Activated CD8-positive, alpha-beta T cell treated with anti-CD3 and anti-CD28 coated beads for 36 hours (primary cell): Measurements from ENCODE around the gene OTUB1. TPM values are rescaled to one million over a fixed set of nuclear protein-coding genes. Genes with fewer than 3 reads are reported as not detected.

Source experiments
- ATAC-seq: fragments of 200-7000 bp; cut with Tn5 transposase; one replicate; pipeline ENCODE4 v1.10.0; 2021; ENCODE audit warnings: mild to moderate bottlenecking, moderate library complexity
- CTCF ChIA-PET: fragments of 350-600 bp; sonication (Branson Sonifier 250); formaldehyde crosslinking; loops from one replicate; lab custom pipeline; 2021; ENCODE audit warnings: antibody characterized with exemption; lab: Charles Lee
- POLR2A ChIA-PET: fragments of 350-600 bp; sonication (Branson Sonifier 250); formaldehyde crosslinking; loops from one replicate; lab custom pipeline; 2021; ENCODE audit warnings: antibody characterized with exemption; lab: Charles Lee
- DNase-seq: peaks from one replicate; pipeline ENCODE4 v3.0.0-alpha.2; 2020
- H3K27ac Mint-ChIP-seq: one replicate; pipeline ENCODE4 v1.8.0; 2021; ENCODE audit warnings: mild to moderate bottlenecking, mixed read lengths
- H3K27me3 Mint-ChIP-seq: one replicate; pipeline ENCODE4 v1.8.0; 2021; ENCODE audit warnings: mixed read lengths
- H3K36me3 Mint-ChIP-seq: one replicate; pipeline ENCODE4 v1.8.0; 2021; ENCODE audit warnings: low read depth, mixed read lengths
- H3K4me1 Mint-ChIP-seq: one replicate; pipeline ENCODE4 v1.8.0; 2021; ENCODE audit warnings: low read depth, mixed read lengths
- H3K4me3 Mint-ChIP-seq: one replicate; pipeline ENCODE4 v1.8.0; 2021; ENCODE audit warnings: mild to moderate bottlenecking, moderate library complexity, mixed read lengths
- H3K9me3 Mint-ChIP-seq: one replicate; pipeline ENCODE4 v1.8.0; 2021; ENCODE audit warnings: mixed read lengths
- intact Hi-C: fragments of 100-400 bp; cut with micrococcal nuclease; formaldehyde crosslinking; loops from one replicate; pipeline ENCODE4 v1.10.0; 2022
- total RNA-seq, 2 experiments: library from RNA; stranded (reverse); gene quantifications; one replicate each; pipeline ENCODE4 v1.2.3, GENCODE V29; 2021
- TF ChIP-seq, protein P1 (sequence below): fragments of 200-600 bp; IDR thresholded peaks from one replicate; pipeline ENCODE4 v1.8.0; 2022; ENCODE audit warnings: antibody characterized with exemption, mild to moderate bottlenecking

The OTUB1 gene
- total RNA-seq, 2 experiments from 2014 or later = 70.1 to 73.9 TPM

DNA sequence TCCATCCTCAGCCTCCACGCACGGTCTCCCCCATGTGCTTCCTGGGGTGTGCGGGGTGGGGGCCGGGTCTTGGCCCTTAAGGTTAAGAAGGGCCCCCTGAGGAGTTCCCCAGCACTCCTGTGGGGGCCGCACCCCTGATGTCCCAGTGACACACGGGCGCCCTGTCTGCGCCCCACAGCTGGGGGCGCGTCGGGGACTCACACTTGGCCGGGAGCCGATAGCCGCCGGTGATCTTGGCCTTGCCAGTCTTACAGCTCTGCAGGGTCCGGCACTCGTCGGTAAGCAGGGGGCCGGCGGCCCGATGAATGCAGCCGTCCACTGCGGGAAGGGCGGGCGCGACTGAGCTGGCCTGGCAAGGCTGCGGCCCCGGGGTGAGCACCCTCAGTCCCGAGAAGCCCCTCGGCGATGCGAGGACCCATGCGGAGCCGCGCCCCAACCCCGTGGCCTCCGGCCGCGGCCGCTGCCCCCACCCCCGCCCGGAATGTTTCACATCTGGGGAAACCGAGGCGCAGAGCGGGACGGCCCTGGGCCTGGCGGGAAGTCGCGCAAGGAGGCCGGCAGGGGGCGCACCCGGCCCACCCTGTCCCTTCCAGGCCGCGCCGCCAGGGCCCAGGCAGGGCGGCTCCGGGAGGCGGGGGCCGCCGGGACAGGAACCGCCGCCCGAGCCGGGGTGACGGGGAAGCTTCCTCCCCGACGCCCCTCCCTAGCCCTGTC, 13.9 kb downstream of the OTUB1 start:
- Mint-ChIP-seq H3K4me1 (peaks cover 6% of the 10 kb centered on the region), H3K4me3 (peak overlapping the region; percentile 15), H3K27me3 (peaks cover 4% of the 10 kb centered on the region), H3K36me3 (peaks cover 10% of the 10 kb centered on the region), H3K9me3 (no peaks in the 10 kb centered on the region), H3K27ac (no peak overlapping the region)
- DNase-seq (peak; percentile 76), ATAC-seq (peak; percentile 77)
- TF ChIP-seq, protein P1, sequence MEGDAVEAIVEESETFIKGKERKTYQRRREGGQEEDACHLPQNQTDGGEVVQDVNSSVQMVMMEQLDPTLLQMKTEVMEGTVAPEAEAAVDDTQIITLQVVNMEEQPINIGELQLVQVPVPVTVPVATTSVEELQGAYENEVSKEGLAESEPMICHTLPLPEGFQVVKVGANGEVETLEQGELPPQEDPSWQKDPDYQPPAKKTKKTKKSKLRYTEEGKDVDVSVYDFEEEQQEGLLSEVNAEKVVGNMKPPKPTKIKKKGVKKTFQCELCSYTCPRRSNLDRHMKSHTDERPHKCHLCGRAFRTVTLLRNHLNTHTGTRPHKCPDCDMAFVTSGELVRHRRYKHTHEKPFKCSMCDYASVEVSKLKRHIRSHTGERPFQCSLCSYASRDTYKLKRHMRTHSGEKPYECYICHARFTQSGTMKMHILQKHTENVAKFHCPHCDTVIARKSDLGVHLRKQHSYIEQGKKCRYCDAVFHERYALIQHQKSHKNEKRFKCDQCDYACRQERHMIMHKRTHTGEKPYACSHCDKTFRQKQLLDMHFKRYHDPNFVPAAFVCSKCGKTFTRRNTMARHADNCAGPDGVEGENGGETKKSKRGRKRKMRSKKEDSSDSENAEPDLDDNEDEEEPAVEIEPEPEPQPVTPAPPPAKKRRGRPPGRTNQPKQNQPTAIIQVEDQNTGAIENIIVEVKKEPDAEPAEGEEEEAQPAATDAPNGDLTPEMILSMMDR = peak; percentile 87
- POLR2A ChIA-PET = interaction anchor here (0.8 to 4.0 kb wide), 9 partner anchors 10 to 359 kb away, joined by 3 to 26 read pairs (median 3); partner anchors contain the start of genes FERMT3, RPS6KA4 and STIP1
- intact Hi-C loops = loop anchor here (5.0 kb wide), 1 partner anchor 147 kb away; no protein-coding TSS in a partner anchor
- CTCF ChIA-PET = interaction anchor here (0.7 to 6.5 kb wide), 35 partner anchors 9 to 356 kb away, joined by 3 to 151 read pairs (median 4); partner anchors contain the start of genes CATSPERZ, ESRRA, MACROD1 and ZFTA

GRCh38 chr11:64000740-64001483, 14.7 kb downstream of the OTUB1 start:
- Mint-ChIP-seq H3K4me1 (peaks cover 6% of the 10 kb centered on the region), H3K36me3 (peaks cover 6% of the 10 kb centered on the region), H3K9me3 (no peaks in the 10 kb centered on the region), H3K27me3 (peaks cover 4% of the 10 kb centered on the region), H3K27ac (no peak overlapping the region), H3K4me3 (peak overlapping the region; percentile 26)
- ChIA-PET CTCF (interaction anchor here (0.7 to 6.5 kb wide), 30 partner anchors 8 to 342 kb away, joined by 3 to 151 read pairs (median 4); partner anchors contain the start of genes ESRRA, MACROD1 and ZFTA), POLR2A (interaction anchor here (0.8 to 4.0 kb wide), 7 partner anchors 11 to 358 kb away, joined by 3 to 26 read pairs (median 4); partner anchors contain the start of genes FERMT3 and RPS6KA4)
- TF ChIP-seq, protein P1 = no peak
- DNase-seq = no peak
- intact Hi-C loops = loop anchor here (5.0 kb wide), 1 partner anchor 146 kb away; no protein-coding TSS in a partner anchor
- no peak for ATAC-seq

DNA sequence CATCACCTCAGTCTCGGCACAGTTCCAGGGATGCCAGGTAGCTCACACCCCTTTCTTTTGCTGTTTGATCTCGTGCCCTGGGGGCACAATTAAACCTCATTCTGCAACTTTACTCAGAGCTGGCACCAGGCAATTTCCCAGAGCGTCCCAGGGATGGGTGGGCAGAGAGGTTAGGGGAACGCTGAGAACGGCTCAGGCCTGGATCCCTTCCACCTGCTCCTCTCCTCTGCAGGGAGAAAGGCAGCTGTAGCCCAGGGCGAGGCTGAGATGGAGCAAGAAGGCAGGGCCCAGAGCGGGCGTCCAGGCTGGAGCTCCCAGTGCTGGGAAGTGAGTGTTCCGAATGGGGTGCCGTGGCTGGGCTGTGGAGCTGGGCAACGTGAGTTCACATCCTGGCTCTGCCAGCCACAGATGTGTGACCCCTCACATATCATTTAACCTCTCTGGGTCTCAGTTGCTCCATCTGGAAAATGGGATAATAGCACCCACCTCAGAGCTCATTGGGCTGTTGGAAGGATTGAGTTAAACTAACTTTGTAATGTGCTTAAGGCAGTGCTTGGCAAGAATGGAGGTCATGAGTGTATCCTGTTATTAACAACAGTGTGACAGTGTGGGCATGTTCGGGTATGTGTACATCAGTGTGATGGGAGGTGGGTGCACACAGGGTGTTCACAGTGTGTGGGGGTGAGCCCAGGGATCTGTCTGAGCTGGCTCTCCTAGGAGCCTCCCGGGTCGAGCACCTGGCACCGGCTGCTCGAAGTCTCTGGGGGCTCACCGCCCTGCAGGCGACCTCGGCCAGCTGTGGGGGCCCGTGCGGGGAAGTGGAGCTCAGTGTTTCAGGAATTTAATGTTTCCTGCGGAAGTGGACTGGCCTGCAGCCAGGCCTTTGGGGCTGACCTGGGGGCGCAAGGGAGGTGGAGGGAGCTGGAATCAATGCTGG, 15.5 kb downstream of the OTUB1 start:
- POLR2A ChIA-PET = interaction anchor here (0.6 to 4.0 kb wide), 7 partner anchors 11 to 163 kb away, joined by 3 to 26 read pairs (median 3); partner anchors contain the start of gene OTUB1
- CTCF ChIA-PET = interaction anchor here (0.8 to 6.5 kb wide), 21 partner anchors 10 to 341 kb away, joined by 3 to 151 read pairs (median 7); partner anchors contain the start of genes ESRRA and MACROD1
- H3K27ac Mint-ChIP-seq = no peak overlapping the region

More for the DNA sequence above, 15.5 kb downstream of the OTUB1 start:
- H3K4me1 Mint-ChIP-seq = peaks cover 6% of the 10 kb centered on the region
- H3K9me3 Mint-ChIP-seq = no peaks in the 10 kb centered on the region
- TF ChIP-seq, protein P1 = no peak
- no peak for ATAC-seq
- H3K27me3 Mint-ChIP-seq = peaks cover 9% of the 10 kb centered on the region
- H3K36me3 Mint-ChIP-seq = peaks cover 6% of the 10 kb centered on the region
- no peak overlapping the region for H3K4me3 Mint-ChIP-seq
- intact Hi-C loops = loop anchor here (5.0 kb wide), 1 partner anchor 146 kb away; no protein-coding TSS in a partner anchor
- DNase-seq = no peak
